GM21723 (cell line): Measurements from ENCODE around the gene PGAM2.
A peak's percentile ranks its signal among the peaks of the same experiment; 100 is the strongest.

Experiments
- ATAC-seq: cut with Tn5 transposase; IDR thresholded peaks from one replicate; pipeline ENCODE4 v1.9.1; 2021; ENCODE audit warnings: mild to moderate bottlenecking, moderate library complexity; ENCODE audit not compliant: unreplicated experiment

The PGAM2 gene

DNA sequence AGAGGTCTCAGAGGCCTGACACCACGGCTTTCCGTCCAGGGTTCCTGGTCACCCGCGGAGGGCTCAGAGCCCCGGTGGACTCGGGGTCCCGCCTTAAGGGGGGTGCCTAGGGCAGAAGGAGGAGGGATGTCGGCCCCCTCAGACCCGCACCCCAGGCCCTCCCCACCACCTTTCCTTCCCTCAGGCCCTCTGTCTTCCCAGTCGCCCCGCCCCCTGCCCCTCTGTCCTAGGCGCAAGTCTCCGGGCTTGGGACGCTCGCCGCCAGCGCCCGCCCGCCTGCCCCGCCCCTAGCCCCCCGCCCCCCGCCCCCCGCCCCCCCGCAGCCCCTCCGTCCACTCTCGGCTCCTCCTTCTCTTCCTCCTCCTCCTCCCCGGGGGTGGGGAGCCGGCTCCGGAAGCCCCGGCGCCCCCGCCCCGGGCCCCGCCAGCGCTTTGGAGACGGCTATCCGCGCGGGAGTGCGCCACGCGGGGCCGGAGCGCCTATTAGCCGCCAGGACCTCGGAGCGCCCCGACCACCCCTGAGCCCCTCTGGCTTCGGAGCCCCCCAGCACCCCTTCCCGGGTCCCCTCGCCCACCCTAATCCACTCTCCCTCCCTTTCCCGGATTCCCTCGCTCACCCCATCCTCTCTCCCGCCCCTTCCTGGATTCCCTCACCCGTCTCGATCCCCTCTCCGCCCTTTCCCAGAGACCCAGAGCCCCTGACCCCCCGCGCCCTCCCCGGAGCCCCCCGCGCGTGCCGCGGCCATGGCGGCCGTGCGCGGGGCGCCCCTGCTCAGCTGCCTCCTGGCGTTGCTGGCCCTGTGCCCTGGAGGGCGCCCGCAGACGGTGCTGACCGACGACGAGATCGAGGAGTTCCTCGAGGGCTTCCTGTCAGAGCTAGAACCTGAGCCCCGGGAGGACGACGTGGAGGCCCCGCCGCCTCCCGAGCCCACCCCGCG lies 38.8 kb upstream of the PGAM2 start, which contains the start of gene AEBP1:
TSS of gene AEBP1 (plus strand) at position 423 of the 937 bp plus-strand sequence. CDS start at position 744, 321 bp downstream.
- ATAC-seq, result no peak

DNA sequence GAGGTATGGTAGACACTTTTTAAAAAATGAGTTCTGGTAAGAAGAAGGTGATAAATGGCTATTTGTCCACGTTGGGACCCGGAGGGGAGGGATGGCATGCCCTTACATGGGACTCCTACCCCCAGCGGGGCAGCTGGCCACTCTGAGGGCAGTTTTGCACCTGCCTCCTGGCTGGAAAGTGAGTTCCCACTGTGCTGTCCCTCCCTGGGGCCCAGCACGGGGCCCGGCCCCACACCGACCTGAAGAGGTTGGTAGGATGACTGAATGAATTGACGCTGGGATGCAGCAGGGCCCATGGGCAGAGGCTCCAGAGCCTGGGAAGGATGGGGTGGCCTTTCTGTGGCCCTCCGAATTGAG lies 38.2 kb upstream of the PGAM2 start:
- no peak for ATAC-seq

DNA sequence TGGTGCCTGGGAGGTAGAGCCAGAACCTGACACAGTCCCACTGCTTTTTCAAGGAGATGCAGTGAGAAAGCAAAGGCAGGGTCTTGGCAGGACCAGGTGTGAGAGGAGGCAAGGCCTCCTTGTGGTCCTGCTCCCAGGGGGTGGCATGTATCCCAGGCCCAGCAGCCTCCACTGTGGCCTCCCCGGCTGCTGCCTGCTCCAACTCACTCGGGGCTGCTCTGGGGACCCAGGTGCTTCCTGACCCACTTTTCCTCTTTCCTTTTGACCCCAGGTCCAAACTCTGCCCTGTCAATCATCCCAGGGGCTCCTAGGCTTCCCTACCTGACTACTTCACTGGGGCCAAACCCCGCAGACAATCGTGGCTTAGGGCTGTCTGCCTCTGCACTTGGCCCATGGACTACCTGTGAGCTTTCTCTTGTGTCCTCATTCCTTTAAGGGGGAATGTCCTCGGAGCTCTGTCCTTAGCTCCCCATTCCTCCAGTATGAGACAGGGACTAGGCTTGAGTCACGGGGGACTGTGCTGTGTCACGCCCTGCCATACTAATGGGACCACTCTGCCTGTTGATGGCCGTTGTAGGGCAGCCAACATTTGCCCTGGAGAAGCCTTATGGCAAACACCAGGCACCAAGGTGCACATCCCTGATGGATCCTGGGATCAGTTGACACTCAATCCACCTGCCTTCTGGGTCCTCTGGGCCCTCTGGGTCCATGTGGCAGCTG lies 37.6 kb upstream of the PGAM2 start:
- ATAC-seq, result no peak

DNA sequence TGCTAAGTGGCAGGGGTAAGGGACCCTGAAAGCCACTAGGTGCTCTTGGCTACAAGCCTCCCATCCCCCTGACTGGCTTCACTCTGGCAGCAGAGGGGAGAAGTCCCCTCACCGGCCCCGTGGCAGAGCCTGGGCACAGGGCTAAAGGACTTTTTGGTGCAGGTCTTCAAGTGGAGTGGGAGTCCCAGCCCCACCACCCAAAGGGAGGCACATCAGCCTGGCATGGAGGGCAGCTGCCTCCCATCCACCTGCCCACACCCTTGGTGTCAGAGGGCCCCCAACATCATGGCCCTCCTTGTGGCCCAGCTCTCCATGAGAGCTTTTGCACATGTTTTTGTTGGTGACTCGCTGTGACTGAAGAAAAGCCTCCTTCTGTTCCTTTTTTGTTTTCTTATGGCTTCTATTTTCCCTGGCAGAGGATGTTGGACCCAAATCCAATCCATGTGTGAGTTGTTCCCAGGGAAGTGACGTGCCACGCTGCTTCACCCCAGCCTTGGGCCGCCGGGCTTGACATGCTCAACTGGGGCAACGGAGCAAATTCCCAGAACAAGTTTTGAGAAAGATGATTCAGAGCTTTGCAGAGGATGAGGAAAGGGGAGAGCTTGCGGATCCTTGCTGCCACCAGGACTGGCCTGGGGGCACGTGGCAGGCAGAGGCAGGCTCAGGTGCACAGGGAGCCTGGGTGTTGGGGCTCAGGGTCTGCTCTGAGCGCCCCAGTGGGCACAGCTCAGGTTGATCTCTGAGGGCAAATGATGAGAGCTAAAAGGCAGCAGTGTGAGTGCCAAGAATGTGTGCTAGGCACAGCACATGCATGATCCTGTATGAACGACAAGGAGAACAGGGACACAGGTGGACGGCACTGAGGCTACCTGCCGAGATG lies 36.8 kb upstream of the PGAM2 start:
- ATAC-seq, result no peak

DNA sequence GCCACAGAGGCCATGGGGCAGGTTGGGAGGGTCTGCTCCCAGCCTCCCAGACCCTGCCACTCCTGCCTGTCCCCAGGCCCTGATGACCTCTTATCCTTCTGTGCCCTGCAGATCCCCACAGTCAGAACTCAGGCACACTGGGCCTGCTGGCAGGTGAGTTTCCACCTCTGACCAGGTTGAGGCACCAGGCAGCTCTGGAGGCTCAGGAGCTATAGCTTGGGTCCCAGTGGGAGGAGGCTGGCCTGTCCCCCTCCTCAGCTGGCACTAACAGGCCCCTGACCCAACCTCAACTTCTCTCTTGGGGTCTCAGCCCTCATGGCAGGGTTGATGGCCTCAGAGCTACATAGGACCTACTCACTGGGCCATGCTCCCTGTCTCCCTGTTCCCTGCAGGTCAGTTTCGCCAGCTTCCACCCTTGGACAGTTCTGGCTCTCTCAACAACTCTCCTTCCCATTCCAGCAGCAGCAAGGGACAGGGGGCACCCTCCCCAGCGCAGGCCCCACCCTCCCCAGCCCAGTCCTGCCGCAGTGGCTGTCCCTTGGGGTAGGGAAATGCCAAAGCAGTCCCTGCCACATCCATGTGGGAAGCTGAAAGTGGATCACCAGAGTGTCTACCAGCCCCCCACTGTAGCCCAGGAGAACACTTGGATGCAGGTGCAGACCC lies 36.1 kb upstream of the PGAM2 start:
- no peak for ATAC-seq

DNA sequence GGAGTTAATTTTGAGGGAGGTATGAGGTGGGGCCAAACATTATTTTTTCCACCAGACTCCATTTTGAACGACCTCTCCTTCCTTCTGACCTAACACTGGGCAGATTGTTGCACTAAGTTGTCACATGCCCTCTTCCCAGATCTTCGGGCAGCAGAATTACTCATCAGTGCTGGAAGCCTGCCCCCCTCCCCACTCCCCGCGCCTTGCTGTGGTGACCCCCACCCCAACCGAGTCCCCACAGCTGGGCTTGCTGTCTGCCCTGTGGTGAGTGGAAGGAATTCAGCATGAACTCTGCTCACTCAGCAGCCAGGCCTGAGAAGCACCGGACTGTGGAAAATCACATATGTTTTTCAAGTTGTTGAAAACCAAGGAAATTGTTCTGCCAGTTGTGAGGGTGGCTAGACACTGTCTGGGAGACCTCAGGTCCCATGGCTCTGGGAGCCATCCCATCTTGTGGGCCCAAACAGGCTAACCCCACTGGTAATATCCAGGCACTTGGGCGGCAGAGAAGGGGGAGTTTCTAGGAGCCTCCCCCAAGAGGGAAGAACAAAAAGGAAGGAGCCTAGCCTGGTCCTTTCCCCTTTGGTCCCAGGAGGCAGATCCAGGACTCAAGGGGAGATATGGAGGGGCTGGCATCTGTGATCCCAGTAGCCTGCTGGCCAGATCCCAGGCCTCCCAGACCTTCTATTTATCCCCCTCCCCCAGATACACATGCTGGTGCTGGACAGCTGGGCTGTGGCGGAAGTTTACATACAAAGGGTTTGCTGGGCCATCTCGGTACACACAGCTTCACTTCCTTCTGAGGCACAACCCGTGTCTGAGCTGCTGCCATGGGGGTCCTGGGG lies 35.3 kb upstream of the PGAM2 start:
- no peak for ATAC-seq

DNA sequence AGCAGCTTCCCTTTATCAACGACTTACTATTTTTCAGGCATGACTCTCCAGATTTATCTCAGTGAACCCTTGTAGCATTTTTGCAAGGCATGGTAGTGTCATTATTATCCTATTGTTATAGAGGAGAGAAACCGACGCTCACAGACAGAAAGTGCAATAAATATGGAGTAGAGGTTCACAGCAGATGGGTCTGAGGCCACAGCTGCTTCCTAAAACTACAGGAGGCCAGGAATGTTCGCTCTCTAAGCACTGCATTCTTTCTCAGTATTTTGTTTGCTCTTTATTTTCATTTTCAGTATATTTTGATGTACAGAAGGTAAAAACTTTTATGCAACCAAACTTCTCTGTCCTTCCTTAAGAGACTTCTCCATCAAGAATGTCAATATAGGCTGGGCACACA lies 34.3 kb upstream of the PGAM2 start:
- no peak for ATAC-seq

DNA sequence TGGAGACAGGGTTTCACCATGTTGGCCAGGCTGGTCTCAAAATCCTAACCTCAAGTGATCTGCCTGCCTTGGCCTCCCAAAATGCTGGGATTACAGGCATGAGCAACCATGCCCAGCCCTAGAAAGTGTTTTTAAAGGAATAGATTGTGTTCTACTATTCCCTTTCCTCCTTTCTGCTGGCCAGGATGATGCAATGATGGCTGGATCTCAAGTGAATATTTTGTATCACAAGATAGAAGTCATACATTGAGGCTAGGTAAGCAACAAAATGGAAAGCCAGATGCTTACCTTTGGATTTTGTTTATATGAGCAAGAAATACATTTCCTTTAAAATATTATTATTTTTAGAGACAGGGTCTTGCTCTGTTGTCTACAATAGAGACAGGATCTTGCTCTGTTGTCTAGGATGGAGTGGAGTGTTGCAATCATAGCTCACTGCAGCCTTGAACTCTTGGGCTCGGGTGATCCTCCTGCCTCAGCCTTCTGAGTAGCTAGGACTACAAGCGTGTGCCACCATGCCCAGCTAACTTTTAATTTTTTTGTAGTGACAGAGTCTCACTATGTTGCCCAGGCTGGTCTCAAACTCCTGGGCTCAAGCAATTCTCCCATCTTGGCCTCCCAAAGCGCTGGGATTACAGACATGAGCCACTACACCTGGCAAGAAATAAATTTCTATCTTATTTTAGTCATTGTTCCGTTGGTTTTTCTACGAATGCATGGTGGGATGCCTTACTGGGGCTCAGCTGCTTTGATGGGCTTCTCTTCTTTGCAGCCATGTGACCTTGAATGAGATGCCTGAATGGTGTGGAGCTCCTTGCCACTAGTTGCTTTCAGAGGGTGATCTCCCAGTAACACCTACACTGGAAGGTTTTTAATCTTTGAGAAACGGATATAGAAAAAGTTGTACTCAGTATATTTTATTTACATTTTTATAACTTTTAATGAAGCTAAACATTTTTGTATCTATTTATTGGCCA lies 33.0 kb upstream of the PGAM2 start:
- no peak for ATAC-seq

DNA sequence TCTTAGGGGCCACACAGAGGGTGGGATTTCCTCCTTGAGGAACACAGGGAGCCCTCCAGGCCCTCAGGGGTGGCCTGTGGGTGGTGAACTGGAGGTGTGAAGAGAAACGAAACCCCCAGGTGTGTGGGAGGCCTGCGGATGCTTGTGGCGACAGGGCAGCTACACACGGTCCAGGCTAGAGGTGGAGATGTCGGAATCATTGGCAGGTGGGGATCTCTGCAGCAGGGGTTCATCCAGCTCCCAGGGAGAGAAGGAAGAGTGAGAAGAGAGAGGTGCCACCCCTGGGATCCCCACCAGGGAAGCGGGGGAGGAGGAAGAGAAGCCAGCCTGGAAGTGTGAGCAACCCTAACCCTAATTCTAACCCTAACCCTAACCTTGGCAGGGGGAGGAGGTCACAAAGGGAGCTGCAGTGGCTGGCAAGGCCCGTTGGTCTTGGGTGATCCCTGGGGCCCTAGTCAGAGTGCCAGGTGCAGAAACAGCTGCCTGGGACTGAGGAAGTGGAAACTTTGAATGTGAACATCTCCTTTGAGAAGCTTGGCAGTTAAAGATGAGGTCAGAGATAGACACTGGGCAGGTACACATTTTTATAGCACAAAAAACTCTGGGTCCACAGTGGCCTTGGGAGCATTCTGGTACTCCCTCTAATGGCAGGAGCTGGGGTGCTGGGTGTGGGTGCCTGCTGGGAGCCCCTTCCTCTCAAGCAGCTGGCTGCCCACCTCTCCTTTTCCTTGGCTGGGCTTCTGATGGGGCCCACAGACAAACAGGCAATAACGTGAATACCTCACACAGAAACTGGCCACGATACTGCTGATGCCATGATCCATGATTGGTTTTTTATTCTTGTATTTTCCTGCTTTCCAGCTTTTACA lies 31.9 kb upstream of the PGAM2 start:
- ATAC-seq, result peak; percentile 74

DNA sequence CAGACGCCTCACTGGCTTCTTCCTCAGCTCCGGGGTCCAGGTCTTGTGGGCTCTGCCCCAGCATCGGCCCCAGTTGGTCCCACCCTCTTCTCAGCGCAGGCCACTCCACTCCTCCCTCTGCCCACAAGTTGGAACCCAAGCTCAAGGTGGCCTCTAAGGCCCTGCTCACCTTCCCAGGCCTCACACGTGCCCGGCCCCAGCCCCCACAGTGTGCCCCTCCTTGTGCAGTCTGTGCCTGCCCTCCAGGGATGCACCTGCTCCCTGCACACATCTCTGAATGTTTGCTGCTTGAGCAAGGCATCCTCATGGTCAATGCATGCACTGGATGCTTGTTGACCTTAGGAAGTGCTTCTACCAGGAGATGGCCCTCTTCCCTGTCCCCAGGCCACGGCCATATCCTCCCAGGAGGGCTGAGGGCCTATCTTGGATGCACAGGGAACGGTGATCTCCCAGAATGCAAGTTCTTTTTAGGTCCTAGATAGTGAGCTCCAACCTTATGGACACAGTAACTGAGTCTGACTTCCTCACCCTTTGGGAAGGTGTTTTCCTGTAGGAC lies 31.0 kb upstream of the PGAM2 start:
- ATAC-seq, result no peak

DNA sequence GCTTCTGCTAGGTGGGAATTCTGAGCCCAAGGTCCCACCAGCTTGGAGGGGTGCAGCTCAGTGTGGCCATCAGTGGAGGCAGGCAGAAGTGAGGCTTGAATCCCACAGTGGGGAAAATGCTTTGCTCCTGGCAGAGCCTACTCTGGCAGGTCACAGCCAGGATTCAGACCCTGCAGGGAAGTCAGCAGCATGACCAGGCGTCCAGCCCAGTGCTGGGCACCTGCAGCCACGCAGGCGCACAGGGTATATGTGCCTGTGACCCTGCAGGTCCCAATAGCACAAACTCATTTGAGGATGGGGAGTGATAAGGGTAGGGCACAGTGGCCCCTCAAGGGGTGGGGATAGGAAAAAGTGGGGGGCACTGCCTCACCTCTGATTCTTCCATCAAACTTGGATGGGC lies 30.4 kb upstream of the PGAM2 start:
- no peak for ATAC-seq

DNA sequence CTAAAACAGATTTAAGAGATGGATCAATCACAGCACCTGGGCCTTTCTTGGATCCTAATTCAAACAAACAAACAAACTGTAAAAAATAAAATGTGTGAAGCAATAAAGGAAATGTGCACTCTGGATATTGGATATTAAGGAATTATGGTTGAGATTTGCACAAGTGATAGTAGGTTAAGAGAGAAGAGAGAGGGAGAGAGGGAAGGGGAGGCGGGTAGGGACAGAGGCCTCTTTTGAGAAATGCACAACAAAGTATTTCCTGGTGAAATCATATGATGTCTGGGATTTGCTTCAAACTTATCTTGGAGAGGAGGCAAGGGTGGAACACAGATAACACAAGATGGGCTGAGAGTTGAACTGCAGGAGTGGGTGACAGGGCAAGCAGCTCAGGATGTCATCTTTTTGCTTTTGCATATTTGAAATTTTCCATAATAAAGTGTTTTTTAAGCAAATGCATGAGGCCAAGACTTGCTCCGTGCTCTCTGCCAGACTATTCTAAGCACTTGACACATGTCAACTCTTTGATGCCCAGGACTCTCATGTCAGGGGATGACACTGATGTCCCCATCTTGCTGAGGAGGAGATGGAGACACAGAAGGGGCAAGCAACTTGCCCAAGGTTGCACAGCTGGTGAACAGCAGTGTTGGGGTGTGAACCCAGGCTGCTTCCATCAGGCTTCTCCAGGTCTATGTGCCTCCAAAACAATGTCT lies 29.7 kb upstream of the PGAM2 start:
- ATAC-seq, result no peak

DNA sequence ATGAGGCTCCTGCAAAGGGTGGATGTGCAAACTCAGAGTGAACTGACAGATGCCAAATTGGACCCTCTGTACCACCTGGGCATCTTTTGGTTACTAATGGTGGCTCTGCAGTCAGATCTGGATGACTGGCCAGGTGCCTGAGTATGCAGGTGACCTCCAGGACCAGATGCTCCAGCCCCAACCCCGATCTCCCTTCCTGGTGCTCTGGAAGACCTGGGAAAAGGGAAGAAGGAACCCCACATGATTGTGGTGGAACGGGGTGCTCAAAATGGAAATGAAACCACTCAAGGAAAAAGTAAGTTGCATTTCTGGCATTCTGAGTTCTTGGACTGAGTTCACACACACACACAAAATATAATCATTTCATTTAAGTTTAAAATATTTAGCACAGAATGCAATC lies 29.0 kb upstream of the PGAM2 start:
- no peak for ATAC-seq

DNA sequence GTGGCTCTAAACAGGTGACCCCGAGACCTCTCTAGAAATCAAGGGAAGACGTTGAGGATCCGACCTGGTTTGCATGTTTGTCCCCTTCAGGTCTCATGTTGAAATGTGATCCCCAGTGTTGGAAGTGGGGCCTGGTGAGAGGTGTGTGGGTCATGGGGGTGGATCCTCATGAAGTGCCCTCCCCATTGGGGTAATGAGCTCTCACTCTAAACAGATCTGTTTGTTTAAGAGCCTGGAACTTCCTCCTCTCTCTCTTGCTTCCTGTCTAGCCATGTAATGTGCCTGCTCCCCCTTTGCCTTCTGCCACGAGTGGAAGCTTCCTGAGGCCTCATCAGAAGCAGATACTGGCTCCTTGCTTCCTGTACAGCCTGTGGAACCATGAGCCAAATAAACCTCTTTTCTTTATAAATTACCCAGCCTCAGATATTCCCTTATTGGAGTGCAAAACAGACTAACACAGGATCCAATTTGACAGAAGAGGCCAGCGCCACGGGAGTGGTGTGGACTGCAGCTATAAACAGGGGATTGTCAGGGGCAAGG lies 27.8 kb upstream of the PGAM2 start:
- no peak for ATAC-seq

DNA sequence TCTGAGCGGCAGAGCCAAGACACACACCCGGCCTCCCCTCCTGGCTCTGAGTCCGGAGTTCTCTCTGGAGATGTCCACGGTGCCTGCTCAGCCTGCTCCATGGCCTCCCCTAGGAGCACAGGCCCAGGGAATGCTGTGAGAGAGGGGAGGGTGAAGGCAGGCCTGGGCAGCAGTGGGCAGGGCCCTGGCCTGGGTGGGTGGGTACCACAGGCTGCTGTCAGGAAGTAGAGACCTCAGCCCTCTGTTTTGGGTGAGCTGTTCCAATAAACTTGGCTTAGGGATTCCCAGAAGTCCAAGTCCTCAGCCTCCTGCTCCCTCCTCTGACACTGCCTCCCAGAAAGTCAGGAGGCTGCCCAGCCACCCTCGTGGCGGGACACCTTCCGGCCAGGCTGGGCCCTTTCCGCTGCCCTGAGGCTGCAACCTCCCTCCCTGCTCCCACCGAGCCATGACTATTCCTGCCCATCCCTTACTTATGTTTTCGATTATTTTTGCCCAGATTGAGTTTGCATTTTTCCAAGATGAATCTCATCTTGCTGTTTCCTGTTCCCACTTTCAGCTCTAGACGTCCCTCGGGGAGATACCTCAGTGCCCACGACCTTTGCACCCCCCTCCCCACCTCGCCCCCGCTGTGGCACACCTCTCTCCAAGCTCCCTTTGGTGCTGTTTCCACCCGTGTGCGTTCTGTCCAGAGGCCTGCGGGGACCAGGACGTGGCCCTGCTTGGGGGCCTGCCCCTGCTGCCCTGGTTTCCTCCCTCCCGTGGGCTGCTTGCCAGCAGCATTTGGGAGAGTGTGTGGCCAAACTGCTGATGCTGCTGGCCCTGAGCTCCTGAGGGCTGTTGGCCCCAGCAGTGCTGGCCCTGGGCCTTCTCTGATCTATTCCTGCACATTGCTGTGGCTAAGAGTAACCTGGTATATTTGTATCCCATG lies 22.8 kb upstream of the PGAM2 start:
- ATAC-seq, result no peak
